Ureter (tissue), 1 donor: Measurements from ENCODE around the gene MGARP. TPM values are rescaled to one million over a fixed set of nuclear protein-coding genes. Genes with fewer than 3 reads are reported as not detected.
"Not testable (repeated sequence)": the region's sequence is repeated elsewhere in the genome, so short reads cannot be mapped to it uniquely, and the experiment has no call there.

ENCODE experiments used
- DNase-seq: peaks from one replicate; pipeline ENCODE4 v3.0.0-alpha.2; 2020; ENCODE audit warnings: low spot score
- total RNA-seq: library from RNA; stranded (reverse); gene quantifications from one replicate; pipeline ENCODE4 v1.2.4, GENCODE V29; 2023
- donor health status: DM: yes; HTN: yes; CAD: no.

Gene MGARP
- total RNA-seq, 1 donor from 2014 or later: 0.75 TPM

DNA sequence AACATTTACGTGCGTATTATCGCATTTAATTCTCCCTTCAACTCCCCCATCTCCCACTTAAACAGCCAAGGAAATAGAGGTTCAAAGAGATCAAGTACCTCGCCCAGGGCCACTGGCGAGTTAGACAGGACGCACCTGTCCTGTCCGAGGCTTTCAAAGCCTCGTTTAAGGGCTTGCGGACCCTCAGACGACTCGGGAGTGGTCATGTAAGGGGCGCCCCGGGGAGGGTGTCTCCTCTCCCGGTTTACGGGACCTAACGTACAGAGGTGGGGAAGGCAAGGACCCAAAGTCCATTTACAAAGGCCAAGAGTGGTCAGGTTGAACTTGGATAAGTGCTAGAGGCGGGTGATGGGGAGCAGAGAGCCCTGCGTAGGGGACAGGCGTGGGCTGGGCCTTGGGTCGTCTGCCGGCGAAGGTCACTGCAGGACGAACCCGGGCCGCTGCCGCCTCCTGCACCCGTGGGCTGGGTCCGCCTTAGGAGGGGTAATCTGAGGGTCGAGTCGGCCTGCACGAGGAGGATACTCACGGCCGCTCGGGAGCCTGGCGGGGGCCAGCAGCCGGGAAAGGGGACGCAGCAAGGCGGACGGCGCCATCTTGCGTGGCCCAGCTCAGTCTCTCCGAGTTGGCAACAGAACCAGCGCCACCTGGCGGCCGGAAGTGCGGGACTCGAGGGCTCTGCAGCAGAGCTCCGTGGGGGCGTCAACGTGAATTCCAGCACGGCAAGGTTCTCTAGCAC lies 15.3 kb upstream of the MGARP start:
- DNase-seq: peak; percentile 97

DNA sequence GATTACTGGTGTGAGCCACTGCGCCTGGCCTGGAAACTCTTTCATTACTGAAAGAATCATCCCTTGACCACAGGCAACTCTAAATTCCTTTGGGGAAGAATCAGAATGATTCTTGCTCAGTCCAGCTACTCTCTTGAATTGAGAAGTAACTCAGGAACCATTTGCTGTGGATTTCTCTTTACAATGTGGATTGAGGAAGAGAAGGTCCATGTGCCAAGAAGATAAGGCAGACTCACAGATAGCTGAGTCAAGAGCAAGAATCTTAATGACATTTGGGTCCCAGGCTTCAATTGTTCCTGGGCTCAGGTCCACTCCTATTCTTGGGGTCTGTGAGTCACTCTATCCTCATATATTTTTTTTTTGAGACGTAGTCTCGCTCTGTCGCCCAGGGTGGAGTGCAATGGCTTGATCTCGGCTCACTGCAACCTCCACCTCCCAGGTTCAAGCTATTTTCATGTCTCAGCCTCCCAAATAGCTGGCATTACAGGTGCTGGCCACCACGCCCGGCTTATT lies 6.2 kb upstream of the MGARP start:
- no peak for DNase-seq

DNA sequence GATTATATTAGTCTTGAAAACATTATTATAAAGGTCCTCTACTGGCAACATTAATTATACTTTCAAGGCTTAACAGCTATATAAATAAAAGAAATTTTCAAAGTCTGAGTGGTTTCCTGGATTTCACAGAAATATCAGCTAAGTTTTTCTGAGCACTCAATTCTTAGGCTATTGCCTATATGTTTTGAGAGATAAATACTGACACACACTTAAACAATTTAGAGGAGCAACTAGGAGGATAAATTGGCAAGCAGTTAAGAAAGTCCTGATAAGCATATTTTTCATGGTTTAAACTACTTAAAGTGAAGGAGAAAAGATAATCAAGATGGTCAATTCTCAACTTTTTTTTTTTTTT lies 2.7 kb upstream of the MGARP start:
- DNase-seq: no peak

DNA sequence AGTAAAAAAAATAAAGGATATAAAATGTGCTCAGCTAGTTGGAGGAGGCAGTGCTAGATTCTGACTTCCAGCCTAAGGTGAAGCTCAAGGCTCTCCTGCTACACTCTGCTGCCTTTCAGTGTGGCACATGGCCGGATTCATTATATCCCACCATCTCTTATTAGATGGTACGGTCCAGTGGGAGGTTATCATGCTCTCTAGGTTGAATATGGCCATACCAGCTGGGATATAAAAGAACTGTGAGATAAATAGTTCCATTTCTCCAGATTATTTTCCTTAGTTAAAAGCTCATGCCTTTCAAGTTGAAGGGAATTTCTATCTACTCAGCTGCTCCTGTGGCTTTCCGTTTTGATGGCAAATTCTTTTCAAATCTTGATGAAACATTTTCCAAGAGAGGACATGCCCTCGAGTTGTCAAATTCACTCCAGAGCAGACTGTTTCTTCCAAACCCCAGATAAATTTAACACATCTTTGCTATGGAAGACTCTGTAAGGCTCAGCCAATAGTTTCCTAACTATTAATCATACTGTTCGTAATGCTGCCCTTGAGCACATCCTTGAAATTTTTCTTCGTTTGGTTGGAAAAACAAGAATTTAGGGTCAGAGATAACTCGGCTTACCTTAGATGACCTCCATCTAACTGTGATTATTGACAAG lies 2.2 kb upstream of the MGARP start:
- DNase-seq: no peak

DNA sequence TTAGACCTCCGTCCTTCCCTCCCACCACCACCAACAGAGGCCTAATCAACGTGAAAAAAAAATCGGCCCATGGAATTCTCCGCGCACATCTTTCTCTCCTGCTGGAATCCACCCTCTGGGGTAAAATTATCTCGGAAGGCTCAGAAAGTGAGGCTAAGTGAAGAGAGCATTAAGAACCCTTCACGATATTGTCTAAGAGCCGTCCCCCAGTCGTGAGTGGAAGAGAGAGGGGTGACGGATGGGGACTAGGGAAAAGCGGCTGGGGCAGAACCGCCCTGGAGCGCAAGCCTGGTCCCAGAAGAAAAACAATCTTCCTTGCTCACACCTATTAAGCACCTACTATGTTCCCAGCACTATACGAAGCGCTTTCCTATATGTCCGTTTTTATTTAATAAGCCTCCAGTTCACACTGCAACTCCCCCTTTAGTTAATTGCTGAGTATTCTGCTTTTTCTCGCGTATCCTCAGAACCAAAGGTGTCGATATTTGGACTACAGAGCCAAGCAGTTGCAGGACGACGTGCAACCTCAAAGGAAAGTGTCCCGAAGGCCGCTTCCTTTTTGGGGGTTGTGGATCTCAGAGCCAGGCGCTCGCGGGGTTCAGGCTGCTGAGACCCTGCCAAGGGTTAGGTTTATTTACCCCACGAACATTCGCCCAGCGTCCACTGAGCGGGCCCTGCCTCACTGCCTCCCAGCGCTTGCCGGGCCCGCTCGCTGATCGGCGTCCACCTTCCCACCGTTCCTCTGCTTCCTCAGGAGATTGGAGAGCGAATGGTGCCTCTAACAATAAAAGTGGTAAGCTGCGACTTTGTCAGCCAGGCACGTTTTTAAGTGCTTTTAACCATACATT lies 889 bp downstream of the MGARP start:
- no peak for DNase-seq

DNA sequence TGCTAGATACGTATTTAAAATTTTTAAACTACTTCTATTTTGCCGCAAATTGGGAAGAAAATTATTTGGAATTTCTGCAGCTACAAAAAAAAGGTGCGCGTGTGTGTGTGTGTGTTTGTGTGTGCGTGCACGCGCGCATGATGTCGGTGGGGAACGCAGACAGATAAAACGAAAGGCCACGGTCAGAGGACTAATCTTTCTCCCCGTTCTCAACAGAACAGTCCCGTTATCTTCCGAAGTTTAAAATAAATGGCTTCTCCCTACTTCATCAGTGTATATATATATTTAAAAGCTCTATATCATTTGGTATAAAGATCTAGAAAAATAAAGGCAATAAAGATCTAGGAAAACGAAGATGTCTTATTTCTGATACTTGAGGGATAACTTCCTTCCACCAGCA lies 1.5 kb downstream of the MGARP start:
- no peak for DNase-seq

DNA sequence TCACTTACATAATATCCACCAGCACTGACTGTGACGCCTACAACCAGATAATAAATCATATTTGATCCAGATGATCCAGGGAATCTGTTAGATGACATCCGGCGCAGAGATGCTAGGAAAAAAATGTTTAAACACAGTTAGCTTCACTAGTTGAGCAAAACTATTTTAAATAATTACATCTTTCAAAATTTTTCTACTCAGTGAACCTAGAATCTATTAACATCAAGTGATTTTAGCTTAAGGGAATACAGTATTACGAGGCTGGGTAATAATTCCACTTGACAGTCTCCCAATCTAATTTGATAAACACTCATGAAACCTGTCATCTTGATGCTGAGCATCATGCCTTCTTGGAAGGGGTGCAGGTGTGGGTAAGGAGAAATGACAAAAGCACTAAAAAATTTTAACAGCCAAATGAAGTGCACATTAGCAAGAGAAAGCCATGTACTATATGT lies 4.7 kb downstream of the MGARP start:
- DNase-seq: no peak

DNA sequence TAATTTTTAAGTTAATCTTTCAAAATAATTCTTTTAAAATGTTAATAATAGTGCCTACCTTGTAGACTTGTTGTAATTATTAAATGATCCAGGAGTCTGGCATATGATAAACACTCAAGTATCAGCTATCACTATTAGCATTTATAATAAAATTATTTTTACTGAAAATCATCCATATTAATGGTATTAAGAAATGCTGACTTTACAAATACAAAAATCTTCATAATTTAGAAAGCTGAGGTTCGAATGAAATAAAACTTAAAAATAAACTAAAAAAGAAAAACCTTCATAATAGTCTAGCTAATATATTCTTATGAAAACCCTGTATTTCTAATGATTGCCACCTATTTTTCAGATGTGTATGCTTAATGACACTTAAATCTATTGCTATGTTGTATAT lies 5.2 kb downstream of the MGARP start:
- DNase-seq: no peak

DNA sequence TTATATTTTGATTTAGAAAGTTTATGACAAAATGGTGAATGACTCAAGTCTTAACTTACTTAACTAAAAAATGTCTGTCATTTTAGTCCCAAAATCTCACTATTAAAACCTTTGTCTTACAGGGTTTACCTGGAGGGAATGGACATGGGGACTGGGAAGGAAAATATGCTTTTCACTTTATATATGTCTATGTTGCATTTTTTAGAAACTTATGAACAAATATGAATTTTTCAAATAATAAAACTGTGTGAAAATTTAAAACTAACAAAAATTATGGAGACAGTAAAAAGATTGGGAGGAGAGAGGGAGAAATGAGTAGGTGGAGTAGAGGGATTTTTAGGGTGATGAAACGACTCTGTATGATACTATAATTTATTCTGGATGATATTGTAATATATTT lies 6.2 kb downstream of the MGARP start:
- DNase-seq: no peak

DNA sequence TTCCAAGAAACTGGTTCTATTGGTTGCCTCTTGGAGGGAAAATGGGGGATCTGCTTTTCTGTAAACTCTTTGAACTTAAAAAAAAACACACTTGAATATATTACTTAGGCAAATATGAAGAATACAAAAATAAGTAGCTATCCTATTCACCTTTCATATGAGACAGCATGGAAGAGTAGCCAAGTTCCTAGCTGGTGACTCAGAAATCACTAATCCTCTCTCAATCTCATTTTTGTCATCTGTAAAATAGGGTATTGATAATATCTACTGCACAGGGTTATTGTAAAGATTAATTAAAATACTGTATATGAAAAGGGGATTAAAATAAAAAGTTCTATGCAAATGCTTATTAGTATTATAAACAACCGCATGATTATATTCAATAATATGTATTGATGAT lies 12.7 kb downstream of the MGARP start:
- no peak for DNase-seq

DNA sequence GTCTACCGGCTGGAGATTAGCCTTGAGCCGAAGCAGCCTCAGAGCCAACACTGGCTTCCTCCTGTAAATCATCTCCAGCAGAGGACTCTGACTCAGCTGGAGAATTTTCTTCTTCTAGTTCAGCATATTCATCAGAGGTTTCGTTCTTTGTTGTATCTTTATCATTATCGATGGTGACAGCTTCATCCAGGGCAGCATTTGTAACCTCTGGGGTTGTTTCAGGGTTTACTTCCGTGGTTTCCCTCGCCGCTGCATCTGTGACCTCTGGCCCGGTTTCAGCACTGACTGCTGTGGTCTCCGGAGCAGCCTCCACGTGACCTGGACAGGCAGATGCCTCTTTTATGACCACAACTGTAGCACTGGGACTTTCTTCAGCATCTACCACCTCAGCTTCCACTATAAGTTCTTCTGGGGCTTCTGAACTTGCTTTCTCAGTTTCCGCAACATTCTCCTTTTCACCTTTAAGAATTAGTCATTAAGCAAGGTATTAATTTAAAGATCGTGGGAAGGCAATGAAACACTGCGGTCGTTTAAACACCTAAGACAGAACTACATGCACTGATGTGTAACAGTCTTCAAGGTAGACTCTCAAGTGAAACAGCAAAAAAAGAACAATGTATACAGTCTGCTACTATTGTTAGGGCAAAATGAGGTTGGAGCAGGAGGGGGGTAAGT lies 13.3 kb downstream of the MGARP start:
- DNase-seq: peak; percentile 57

DNA sequence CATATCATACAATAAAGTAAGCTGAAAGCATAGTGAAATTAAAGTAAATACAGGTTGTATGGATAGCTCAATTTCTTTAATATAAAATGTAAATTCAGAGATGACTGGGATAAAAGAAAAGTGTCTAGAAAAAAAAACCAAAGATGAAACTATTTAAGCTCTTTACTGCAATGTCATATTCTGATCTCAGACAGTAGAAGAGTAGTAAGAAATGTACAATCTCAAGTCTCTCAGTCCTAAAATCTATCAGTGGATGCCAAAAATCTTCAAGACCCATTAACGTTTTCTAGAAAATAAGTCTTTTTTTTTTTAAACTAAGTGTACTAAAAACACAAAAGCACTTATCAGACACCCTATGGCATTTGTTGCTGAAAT lies 13.8 kb downstream of the MGARP start:
- no peak for DNase-seq

DNA sequence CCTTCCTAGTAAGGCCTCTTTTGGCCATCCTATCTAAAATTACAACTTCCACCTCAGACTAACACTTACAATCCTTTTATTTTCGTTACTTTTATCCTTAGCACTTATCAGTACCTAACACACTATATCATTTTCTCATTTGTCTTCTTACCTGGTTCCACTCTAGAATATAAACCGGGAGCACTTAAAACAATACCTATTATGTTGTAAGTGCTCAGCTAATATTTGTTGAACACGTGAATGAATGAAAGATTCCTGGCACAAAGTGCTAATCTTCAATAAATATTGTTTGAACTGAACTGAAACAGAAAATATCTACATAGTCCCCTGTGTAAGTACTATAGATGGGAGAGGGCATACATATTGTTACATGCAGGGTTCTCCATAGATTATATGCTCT lies 14.4 kb downstream of the MGARP start:
- DNase-seq: no peak

DNA sequence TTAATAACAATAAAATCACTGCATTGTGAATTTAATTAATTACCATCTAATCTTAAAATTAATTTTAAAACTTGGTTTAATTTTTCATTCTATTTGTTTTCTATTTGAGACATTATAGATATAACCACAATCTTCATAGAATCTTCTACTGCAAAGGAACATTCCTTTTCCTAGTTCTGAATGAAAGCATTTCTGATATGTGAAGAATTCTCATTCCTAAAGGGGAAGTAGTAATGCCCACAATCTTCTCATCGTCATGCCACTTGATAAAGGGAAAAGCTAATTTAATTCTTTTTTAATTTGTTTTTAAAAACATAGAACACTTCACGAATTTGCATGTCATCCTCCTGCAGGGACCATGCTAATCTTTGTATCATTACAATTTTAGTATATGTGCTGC lies 23.7 kb downstream of the MGARP start:
- no peak for DNase-seq

DNA sequence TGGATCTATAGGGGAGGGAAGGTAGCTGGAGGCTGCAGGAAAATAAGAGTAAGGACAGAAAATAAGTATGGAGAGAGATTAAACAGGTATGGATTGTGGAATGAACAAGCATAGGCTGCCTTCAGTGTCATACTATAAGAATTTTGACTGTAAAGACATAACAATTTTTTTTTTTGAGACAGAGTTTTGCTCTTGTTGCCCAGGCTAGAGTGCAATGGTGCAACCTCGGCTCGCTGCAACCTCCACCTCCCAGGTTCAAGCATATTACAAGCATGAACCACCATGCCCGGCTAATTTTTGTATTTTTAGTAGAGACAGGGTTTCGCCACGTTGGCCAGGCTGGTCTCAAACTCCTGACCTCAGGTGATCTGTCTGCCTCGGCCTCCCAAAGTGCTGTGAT lies 24.4 kb downstream of the MGARP start:
- not testable (repeated sequence) for DNase-seq

DNA sequence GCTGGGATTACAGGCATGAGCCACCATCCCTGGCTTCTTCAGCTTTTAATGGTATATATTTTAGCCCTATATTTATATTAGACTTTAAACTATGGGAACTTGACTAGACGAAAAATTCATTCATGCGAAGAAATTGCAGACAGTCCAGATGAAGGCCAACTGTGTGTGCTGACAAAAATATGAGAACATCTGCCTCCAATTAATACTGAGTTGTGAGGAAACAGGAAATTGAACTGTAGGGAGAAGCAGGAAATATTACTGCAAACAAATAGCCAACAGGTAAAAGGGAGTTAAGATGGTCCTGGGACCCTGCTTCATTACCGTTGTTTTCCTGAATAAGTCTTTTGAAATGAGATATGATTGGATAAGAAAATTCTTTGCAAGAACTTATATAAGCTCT lies 26.3 kb downstream of the MGARP start:
- no peak for DNase-seq

DNA sequence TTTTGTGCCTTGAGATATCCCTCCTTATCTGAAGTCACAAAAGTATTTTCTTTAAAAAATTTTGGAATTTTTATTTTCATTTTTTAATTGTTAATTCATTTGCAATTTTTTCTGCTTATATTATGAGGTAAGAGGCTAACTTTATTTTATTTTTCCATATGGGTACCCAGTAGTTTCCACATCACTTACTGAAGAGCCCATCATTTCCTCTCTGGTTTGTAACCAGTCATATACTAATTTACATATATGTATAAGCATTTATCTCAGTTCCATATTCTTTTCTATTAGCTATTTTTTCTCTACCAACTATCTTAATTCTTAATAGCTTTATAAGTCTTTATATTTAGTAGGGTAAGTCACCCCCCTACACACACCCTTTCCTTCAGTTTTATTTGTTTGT lies 27.0 kb downstream of the MGARP start:
- DNase-seq: no peak

DNA sequence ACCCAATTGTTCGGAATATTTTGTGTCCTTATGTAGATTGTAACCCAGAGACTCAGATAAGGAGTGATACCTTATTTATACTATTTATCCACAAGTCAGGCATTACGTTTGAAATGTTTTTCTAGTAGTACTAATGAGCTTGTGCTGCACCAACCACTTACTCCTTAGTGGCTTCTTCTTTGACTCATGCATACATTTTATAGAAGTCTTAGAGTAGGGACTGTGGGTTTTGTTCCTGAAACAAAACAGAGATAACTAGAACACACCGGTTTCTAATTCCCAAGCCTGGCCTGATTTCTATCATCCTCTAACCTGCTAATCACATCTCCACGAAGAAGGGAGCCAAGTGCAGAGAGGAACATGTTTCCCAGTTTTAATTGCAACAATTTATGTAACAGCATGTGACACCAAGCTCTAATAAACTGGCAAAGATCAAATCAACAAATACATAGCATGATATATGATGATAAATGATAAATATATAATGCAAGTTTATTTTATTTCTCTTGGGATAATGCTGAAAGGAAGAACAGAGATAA lies 32.3 kb downstream of the MGARP start:
- no peak for DNase-seq

DNA sequence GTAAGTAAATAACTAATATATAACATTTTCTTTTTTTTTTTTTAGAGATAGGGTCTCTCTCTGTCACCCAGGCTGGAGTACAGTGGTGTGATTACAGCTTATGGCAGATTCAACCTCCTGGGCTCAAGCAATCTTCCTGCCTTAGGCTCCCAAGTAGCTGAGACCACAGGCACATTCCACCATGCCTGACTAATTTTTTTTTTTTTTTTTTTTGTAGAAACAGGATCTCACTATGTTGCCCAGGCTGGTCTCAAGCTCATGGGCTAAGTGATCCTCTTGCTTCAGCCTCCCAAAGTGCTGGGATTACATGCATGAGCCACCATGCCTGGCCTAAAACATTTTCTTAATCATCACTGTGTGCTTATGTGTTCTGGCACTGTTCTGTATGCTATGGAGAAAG lies 32.8 kb downstream of the MGARP start:
- DNase-seq: no peak

DNA sequence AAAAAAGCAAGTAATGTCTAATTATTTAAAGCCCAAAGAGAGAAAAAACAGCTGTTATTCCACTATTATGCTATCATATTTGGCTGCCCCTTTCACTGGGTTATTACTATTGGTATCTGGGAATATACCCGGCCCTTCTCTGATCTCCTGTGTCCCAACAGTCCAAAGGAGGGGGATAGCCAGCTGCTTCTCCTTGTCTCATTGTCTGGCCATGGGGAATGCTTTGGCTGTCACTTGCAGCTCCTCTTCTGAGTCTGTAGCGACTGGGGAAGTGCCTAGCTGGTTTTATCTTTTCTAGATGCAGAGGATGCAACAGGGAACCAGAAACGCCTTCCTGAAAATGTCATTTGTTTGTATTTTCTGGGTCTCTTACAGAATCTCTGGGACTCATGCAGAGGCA lies 33.9 kb downstream of the MGARP start:
- DNase-seq: no peak

DNA sequence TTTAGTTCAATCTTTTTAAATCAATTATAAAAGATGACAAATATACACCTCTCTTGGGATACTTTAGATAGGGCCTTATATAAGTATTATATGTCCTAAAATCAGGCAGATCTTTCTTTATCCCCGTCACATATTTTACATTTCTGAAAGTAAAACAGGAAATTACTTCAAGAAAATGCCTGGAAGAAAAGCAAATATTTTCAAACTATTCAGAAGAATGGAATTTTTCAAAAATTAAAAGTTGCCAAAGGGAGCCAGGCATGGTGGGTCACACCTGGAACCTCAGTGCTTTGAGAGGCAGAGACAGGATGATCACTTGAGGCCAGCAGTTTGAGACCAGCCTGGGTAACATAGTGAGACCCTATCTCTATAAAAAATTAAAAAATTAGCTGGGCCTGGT lies 34.4 kb downstream of the MGARP start:
- no peak for DNase-seq
